Activated CD4-positive, alpha-beta T cell treated with anti-CD3 and anti-CD28 coated beads for 48 hours (primary cell): ENCODE data around the gene DCLK1.

Source experiments
- DNase-seq: peaks from one replicate; pipeline ENCODE4 v3.0.0-alpha.2; 2020

Gene DCLK1

DNA sequence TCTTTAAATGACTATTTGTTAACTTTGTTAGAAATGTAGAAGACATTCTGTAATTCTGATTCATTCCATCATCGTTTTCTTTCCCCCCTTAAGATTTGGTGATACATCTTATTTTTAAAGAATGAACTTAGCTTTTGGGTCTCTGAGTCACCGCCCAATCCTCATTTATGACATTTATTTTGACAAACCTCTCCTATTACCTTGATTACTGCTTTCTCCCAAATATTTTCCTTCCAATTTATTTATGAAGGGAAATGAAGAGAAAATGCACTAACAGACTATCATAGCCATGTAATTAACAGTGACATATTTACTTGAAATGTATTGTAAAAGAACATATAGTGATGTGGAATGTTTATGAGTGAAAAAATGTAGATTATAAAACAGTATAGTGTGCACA lies 241.6 kb downstream of the DCLK1 start:
- DNase-seq, result no peak

DNA sequence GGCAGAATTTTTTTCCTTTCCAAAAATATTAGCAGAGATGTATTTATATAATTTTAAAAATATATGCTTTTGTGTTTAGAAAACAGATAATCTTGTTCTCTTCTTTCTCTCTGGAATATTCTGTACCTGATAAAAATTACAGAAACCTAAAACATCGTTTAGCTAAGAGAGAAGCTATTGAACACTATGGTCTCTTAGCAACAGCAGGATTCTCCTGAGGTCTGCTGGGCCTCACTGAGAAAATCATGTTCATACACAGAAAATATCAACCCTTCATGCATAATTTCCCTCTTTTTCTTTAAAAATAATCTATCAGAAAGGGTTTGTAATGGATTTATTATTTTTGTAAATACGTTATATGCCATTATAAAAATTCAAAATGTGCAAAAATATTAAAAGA lies 242.2 kb downstream of the DCLK1 start:
- no peak for DNase-seq

DNA sequence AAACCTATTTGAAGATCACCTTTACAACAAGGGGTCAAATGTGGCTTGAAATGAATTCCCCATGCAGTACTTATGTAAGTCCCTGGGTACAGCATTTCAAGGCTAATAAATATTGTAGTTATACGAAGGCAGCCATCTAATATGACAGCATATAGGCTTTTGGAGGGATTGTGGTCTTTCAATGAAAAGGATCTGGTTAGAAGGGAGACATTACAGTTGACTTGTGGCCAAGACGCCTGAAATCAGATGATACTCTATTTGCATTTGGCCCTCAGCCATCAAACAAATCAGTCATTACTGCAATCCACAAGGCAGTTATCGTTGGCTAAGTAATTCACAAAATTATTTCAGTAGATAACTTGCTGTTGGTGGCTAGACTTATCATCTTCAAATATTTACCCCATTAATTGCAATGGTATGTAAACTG lies 242.7 kb downstream of the DCLK1 start:
- DNase-seq, result no peak

DNA sequence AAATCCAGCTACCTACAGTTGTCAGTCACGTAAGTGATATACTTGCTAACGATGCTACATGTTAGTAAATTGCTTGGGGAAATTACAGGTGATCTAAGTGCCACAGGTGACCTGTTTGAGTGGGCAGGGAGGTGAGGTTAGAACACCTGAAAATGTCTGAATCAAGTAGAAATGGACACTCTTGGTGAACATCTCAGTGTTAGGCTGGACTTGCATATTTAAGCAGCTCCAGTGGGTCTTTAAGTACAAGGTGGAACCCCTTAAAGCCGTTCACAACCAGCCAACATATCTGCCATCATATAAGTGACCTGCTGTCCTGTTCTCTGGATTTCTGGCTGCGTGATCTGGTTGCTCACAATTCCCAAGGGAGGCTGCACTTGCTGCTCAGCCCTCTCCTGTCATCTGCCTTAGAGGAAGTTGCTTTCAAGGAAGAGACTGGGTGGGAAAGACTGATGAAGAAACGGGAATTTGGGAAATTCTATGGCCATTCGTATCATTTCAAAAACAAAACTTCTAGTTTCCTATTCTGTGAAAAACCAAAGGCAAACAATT lies 244.0 kb downstream of the DCLK1 start:
- no peak for DNase-seq

DNA sequence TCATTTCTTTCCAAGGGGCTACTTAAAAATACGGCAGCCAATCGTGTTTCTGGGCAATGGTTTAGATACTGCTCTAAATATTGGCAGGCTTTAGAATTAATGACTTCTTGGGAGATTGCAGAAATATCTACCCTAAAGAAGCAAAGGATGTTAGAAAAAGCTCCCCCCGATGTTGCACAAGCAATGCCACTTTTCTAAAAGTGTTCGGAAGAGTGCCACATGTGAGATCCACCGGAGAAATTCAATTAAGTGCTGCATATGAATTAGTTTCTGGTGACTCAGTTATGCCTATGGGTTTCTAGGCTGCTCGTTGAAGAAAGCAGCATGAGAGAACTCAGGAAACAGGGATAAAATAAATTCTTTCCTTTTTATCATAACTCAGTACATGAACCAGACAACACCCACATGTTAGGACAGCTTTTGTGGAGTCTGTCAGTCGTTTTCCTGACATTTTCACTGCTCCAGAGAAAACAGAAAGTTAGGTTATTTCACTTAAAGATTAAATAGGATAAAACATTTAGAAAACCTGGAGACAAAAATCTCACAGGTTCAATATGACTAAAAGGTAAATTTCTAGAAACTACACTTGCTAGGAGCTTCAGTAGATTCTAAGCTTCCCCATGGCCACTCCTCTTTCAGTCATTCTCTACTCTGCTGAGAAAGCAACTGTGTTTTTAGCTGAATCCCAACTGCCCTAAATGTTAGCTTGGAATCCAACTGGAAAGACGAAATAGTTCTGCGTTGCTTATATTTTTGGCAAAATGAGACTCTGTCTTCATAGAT lies 244.7 kb downstream of the DCLK1 start:
- no peak for DNase-seq

DNA sequence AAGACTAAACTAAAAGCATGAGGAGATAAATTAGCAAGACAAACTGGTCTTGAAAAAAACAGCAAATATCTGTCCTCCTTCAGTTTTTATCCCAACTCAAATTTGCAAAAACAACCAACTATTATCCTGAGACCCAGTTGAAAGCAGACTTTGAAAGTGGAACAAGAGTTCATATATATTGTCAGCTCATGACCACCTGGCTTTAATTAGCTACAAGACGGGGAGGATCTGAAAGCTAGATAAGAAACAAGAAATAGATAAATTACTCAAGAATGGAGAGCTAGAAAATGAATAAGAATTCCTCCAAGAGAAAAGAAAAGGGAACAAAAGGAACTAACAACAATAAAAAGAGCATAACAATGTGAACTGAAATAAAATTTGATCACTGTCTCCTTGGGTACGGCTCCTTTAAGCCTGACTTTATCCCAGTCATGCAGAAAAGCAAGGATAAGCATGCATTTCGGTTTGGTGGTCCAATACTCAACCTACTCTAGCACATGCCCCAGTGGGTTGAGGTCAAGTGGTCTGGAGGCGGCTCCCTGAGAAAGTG lies 246.9 kb downstream of the DCLK1 start:
- DNase-seq, result no peak

DNA sequence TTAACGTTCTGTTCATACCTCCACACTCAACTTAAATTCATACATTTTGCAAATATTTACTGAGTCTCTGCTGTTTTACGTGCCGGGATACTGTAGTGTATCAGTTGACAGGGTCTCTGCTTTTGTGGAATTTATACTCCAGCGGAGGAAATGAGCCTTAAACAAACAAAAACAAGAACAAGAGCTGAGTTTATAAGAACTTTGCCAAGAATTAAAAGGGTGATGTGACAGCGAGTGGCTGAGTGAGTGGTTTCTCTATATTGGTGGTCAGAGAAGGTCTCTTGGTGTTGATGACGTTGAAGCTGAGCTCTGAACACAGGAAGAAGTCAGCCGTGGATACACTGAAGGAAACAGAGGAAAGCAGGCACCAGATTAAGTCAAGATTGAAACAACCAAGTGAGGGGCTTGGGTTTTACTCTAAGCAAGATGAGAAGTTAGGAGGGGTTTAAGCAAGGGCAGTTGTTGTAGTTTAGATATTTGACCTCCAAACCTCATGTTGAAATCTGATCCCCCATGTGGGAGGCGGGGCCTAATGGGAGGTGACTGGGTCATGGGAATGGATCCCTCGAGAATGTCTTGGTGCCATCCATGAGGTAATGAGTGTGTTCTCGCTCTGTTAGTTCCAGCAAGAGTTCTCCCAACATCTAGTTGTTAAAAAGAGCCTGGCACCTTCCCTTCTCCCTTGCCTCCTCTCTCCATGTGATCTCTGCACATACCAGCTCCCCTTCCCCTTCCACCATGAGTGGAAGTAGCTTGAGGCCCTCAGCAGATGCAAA lies 248.3 kb downstream of the DCLK1 start:
- no peak for DNase-seq

DNA sequence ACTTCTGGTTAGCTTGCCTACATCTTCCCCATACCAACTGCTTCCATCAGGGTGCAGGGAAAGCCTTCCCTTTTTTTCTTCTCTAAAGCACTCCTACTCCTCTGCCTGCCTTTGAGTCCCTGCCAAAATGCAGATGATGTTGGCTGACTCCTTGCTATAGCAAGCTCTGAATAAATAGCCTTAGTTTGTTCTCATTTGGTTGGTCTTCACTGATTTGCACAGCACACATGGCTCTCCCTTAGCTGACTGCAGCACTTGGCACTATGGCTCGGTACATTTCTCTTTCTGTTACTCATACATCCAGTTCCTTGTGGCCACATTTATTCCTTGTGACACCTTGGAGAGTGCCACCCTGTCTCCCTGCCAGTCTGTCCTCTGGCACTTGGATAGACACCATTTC lies 249.8 kb downstream of the DCLK1 start:
- no peak for DNase-seq

DNA sequence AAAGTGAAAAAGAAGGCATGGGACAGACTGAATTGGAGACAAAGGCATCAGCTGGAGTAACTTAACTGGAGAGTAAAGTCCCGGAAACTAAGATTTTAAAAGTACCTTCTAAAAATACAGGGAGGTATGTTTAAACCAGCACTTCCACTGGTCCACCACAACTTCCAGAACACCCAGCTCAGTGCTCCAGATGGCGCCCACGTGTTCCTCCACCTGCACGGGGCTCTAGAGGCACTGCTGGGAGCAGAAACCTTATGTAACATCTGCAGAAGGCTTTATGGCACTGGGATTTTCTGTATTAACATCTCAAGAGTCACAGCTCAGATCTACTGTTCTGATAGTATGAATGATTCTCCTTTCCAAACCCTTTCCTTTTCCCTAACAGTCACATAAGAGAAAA lies 252.1 kb downstream of the DCLK1 start:
- DNase-seq, result no peak

DNA sequence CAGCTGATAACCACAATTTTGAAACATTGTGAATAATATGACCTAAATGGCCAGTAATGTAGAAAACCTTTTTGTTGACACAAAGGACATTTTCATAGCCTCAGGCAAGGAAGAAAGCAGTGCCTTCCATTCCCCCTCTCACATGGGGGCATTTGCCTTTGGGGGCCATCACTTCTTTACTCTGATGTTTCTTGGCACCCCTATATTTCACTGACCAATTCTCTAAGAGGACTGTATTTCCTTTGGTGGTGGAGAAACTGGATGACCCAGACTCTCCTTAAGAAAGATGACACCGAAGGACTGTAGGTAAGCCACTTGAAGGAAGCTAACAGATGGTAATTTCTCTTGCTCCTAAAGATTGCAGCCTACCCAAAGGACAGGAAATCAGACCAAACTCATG lies 254.6 kb downstream of the DCLK1 start:
- no peak for DNase-seq

DNA sequence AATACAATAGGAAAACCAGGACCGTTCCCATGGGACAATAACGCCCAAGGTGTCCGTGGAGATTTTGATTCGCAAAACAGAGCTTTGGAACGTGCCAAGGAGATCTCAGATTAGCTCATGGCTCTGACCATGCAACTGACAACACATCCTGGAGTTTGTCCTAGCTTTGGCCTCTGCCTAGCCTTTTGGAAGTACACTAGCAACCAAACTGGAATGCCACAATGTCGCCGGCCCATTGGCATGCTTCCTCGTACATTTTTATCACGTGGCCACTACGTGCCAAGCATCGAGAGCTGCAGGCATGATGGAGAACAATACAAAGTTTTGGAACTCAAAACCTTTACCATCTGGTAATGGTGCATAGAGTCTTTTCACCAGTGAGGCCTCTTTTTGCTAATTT lies 256.5 kb downstream of the DCLK1 start:
- DNase-seq, result no peak

DNA sequence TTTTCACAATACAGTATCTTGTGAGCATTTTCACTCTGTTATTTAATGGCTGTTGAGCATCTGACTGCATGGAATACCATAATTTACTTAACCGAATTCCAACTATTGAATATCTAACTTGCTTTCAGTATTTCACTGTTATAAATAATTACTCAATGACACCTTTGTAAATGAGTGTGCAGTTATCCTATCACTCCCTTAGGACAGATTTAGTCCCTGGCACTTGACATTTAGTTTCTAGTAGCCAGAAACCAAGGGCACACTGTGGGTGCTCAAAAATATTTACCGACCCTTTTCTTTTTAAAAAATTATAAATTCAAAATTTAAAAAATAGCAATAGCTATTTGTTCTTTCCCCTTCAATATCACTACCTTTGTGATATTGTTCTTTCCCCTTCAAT lies 258.8 kb downstream of the DCLK1 start:
- DNase-seq, result no peak

DNA sequence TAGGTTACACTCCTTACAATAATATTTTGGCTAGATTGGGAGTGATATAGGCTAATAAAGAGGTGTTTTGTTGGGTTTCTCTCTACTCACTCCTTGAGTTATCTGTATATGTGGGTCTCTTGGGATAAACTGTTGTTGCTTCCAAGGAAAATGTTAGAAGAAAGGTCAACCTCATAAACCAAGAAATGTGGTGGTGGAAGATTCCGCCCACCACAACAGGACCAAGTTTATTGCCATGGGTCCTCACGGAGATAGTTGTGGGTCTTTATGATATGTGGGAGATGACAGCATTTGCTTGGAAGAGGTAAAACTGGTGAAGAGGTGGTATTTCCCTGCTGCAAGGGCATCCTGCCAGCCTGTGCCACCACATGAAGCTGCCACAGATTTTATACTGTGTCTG lies 259.6 kb downstream of the DCLK1 start:
- DNase-seq, result no peak

DNA sequence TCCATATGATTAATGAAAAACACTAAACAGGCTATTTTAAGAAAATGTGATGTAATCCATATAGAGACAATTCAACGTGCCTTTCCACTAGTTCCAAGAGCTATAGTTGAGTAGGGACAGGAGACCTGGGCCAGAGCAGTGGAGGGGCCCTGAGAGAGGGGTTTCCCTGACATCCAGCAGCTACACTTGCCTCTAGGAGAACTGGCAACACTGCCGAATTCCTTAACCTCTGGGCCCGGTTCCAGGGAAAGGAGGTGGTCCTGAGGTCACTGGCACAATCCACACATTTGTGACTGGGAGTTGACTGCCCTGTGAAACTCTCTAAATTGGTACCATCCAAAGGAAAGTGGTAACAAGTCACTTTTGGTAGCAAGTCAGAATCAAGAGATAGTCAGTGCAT lies 264.4 kb downstream of the DCLK1 start:
- DNase-seq, result no peak

DNA sequence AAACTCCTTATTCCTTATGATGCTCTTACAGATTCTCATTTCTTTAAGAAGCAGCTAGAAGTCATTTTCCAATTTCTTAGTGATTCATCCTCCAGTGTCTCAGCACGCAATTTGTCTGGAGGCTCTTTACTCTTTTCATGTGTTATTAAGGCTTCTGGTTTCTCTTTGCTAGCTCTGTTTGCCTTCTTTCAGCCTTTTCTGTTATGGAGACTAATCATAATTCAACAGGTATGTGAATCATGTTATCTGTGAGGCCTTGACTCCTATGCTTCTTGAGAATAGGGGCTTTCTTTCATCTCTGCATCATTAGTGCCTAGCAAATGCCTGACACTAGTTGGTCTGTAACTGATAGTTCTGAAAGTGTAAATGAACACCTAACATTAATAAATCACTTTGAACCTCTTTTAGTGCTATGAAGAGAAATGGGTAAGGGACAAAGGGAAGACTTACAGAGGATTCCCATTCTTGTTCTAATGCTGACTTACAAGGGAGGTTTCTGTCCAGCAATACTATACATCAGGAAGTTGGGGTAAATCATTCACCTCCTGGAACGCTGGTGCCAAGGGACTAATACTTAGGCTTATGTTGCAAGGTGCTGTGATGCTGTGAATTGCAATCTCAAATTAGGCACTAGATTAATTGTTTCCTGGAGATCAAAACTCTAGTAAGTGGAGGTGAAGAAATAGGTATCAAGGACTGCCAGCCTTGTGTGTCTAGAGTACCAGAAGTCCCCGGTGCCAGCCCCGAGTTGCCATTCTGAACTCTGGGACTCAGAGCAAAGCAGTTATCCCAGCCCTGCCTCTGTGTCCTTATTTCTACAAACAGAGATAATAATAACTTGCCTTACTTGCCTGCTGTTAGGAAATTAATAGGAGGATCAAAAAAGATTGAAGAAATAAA lies 265.6 kb downstream of the DCLK1 start:
- no peak for DNase-seq

DNA sequence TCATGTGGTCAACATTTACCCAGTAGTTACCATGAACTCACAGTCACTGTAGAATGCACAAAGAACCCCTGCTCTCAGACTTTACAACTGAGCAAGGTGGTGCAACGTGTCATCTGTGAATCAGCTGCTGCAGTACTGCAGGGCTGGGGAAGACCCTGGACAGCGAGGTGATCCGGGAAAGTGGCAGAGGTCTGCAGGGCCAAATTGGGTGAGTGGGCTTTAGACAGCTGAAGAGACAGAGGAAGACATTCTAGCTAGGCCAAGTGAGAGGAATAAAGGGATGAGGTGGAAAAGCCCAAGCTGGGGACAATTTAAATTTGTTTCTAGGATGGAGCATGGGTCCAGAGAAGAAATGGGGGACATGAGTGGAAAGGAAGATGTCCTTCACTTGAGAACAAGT lies 270.5 kb downstream of the DCLK1 start:
- no peak for DNase-seq

DNA sequence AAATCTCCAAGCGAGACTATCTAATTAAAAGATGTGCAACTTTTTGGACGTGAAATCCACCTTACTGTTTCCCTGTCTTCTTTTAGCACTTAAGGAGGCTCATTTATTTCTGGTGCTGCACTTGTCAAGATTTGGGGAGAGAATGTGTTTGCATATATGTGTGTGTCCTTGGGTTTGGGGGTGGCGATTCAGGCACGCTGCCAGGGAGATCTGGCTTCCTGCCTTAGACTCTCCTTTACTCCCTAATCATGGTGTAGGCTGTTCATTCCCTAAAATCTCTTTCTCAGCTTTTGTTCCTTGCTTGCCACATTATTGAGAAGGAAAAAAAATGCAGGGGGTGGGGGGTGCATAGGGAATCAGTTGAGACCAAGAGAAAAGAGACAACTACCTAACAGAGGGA lies 271.2 kb downstream of the DCLK1 start:
- DNase-seq, result no peak

DNA sequence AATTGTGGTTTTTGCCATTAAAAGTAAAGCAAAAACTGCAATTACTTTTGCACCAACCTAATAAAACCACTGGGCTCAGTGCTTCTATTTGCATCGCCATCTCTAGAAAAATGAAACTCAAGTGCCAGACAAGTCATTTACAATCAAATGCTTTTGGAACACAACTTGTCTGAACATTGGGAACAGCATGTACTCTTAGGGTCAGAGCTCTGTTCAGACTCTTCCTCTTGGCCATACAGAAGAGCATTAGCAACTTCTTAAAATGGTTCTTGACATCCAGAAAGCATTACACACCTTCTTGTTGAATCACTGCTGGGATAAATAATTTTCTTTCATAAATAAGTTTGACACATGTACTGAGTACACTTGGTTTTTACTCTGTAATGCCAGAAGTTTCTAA lies 272.5 kb downstream of the DCLK1 start:
- DNase-seq, result no peak

DNA sequence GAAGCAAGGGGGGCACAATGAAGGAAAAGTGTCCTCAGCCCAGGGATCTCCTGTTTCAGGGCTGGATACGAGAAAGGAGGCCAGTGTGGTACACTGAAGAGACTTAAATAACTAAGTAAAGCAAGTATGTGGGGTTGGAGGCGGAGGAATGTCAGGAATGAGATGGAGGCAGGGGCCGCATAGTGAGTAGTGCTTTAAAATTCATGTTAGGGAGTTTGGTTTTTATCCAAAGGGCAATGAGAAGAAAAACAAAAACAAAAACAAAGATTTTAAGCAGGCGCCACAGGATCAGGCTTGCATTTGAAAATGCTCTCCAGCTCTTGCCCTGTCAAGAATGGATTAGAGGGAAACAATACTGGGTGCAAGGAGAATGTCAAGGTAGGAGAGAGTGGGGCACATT lies 273.4 kb downstream of the DCLK1 start:
- DNase-seq, result no peak

DNA sequence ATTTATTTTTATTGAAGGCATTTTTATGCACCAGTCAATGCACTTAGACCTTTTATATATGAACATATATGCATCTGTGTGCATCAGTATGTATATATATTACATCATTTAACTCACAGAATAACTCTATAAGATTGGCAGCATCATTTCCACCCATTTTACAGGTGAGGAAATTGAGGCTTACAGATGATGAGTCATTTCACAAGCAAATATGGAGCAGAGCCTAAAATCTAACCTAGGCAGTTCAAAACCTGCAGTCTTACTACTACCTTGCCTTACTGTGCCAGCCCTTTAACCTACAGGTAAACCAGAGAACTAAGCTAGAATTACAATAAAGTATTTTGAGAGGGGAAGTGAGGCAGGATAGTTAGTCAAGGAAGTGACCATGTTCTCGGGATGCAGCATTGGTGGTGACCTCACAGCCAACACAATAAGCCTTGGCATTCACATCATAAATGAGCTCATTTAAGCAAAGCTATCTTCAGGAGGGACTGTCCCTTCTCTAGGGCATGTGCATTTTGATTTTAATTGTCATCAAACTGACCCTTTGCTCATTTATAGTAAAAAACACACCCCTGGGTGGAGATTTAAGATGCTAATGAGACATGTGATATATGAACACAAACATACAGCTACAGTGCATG lies 274.3 kb downstream of the DCLK1 start:
- DNase-seq, result no peak

DNA sequence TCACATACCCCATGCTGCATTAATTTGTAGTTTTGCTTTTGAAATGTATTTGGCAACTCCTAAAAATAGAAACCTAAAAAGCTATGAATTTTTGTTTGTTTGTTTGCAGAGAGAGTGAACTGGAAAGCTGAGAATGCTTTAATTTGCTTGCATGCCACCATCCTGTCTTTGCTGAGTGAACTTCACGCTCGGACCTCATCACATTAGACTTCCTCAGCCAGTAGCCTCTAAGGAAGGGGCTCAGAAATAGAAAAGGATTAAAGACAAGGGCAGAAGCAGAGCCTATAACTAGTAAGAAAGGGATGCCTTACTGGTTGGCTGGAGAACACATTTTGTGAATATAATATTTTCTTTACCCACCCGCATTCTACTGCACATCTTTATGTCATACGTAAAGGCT lies 275.1 kb downstream of the DCLK1 start:
- no peak for DNase-seq

DNA sequence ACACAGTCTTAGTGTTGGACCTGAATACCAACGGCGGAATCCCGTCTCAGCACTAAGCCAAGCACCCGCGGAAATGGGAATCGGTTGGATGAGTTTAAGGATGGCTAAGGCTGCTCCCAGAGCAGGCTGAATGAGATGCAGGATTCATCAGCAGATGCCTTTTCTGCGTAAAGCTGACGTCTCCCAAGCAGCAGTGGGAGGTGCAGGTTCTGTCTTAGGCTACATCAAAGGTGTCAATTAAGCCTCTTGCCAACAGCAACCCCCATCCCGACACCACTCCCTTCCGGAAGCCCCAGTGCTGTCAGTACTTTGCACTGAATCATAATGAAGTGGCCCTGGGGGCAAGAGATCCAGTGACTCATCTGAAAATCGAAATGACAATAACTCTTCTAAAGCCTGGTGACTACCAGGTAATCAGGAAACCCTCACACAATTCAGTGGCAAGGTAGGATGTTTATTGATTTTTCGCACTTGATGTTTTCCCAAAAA lies 275.6 kb downstream of the DCLK1 start:
- peak; percentile 12 for DNase-seq
